ENCODE results near the gene BPIFB1.

Gene BPIFB1

GRCh38 chr20:33348136-33348937 lies 65.3 kb downstream of the BPIFB1 start:
- no peak overlapping the region for H3K4me3 ChIP-seq (ENCODE audit: low read depth, low read length)
- DNase-seq (ENCODE audit: low read depth): no peak

GRCh38 chr20:33349493-33349892 lies 66.5 kb downstream of the BPIFB1 start:
- H3K4me3 ChIP-seq (ENCODE audit: low read depth, low read length): no peak overlapping the region
- no peak for DNase-seq (ENCODE audit: low read depth)

GRCh38 chr20:33351696-33352095 lies 68.7 kb downstream of the BPIFB1 start:
- DNase-seq (ENCODE audit: low read depth): no peak
- no peak overlapping the region for H3K4me3 ChIP-seq (ENCODE audit: low read depth, low read length)

- no peak overlapping the region for H3K4me3 ChIP-seq (ENCODE audit: low read depth, low read length)
- no peak for DNase-seq (ENCODE audit: low read depth)
Measured at GRCh38 chr20:33352258-33353012, 69.4 kb downstream of the BPIFB1 start.

DNA sequence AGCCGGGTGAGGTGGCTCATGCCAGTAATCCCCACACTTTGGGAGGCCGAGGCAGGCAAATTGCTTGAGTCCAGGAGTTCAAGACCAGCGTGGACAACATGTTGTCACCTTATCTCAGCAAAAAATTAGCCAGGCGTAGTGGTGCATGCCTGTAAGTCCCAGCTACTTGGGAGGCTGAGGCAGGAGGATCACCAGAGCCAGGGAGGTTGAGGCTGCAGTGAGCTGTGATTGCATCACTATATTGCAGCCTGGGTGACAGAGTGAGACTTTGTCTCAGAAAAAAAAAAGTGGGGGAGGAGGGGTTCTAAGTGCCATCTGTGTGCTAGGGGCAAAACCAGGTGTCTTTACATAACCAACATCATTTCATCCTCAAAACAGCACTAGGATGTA lies 70.0 kb downstream of the BPIFB1 start:
- H3K4me3 ChIP-seq (ENCODE audit: low read depth, low read length): no peak overlapping the region
- no peak for DNase-seq (ENCODE audit: low read depth)

Data from skeletal muscle cell (primary cell).